NT2/D1 (cell line): ENCODE measurements around the gene TRAF4.
"Not testable (repeated sequence)": the region's sequence is repeated elsewhere in the genome, so short reads cannot be mapped to it uniquely, and the experiment has no call there.

Experiments
- DNase-seq: peaks from one replicate; pipeline ENCODE4 v3.0.0-alpha.2; 2011; ENCODE audit warnings: low read depth, low spot score
- H3K27me3 ChIP-seq: 2 replicates; pipeline ENCODE4 v1.6.0; 2011; ENCODE audit warnings: mild to moderate bottlenecking; ENCODE audit not compliant: insufficient read length, insufficient read depth
- H3K36me3 ChIP-seq: 2 replicates; pipeline ENCODE4 v1.6.1; 2011; ENCODE audit warnings: mild to moderate bottlenecking, low read length, mixed read lengths; ENCODE audit not compliant: insufficient read depth, insufficient read length
- H3K4me1 ChIP-seq: 2 replicates; pipeline ENCODE4 v1.5.1; 2011; ENCODE audit not compliant: insufficient read depth, insufficient read length
- H3K4me3 ChIP-seq: 2 replicates; pipeline ENCODE4 v1.5.1; 2011; ENCODE audit warnings: low read depth; ENCODE audit not compliant: insufficient read length
- H3K9ac ChIP-seq: 2 replicates; pipeline ENCODE4 v1.6.0; 2011; ENCODE audit warnings: low read depth; ENCODE audit not compliant: insufficient read length
- H3K9me3 ChIP-seq: 2 replicates; pipeline ENCODE4 v1.5.1; 2011; ENCODE audit warnings: mild to moderate bottlenecking, low read length; ENCODE audit not compliant: insufficient read depth
- SUZ12 ChIP-seq: IDR thresholded peaks from 2 replicates; pipeline ENCODE4 v1.6.1; 2011; ENCODE audit not compliant: insufficient read length, insufficient read depth; ENCODE audit errors: extremely low read depth
- YY1 ChIP-seq: IDR thresholded peaks from 2 replicates; pipeline ENCODE4 v1.6.1; 2011; ENCODE audit not compliant: insufficient read length, insufficient read depth
- ZNF274 ChIP-seq: IDR thresholded peaks from 2 replicates; pipeline ENCODE4 v1.6.1; 2011; ENCODE audit warnings: mild to moderate bottlenecking, low read depth, low read length

The TRAF4 gene

DNA sequence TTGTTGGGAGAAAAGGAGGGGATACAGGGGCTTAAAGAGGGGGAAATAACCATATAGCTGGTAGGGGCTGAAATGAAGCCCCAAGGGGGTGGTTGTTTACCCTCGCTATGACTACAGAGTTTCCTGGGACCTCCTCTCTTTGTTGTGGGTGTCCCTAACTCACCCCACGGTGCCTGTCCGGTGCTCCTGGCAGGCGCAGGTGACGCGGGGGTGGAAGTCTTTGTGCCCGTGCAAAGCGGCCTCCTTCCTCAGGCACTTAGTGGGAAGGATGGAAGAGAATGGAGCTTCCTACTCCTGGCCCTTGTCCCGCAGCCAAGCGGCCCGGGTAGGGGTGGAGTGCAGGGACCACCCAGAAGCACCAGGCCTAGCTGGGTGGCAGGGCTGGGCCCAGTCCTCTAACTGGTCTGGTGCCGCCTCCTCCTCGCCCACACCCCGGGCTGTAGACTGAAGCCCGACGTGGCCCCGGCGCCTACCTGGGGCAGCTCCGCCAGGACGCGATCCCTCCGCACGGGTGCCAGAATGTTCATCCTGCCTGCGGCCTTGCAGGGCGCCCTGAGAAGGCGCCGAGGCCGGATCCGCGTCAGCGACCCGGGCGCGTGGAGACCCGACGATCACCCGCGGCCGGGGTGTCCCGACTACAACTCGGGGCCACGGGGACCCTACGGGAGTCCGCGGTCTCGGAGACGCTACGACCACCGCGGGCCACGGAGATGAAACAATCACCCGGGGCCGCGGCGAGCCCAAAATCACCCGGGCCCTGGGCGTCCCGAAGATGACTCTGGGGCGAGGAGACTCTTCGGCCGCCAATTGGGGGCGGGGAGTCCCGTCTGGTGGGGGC is 26.9 kb upstream of the TRAF4 start:
- peaks cover 56% of the 10 kb centered on the region for H3K36me3 ChIP-seq
- H3K4me1 ChIP-seq, result peaks cover 16% of the 10 kb centered on the region
- DNase-seq, result no peak
- H3K4me3 ChIP-seq, result peak overlapping the region; percentile 79
- no peak for TF ChIP-seq YY1
- no peak for TF ChIP-seq ZNF274
- no peak for TF ChIP-seq SUZ12
- no peaks in the 10 kb centered on the region for H3K27me3 ChIP-seq
- H3K9ac ChIP-seq, result peak overlapping the region; percentile 88
- no peaks in the 10 kb centered on the region for H3K9me3 ChIP-seq

DNA sequence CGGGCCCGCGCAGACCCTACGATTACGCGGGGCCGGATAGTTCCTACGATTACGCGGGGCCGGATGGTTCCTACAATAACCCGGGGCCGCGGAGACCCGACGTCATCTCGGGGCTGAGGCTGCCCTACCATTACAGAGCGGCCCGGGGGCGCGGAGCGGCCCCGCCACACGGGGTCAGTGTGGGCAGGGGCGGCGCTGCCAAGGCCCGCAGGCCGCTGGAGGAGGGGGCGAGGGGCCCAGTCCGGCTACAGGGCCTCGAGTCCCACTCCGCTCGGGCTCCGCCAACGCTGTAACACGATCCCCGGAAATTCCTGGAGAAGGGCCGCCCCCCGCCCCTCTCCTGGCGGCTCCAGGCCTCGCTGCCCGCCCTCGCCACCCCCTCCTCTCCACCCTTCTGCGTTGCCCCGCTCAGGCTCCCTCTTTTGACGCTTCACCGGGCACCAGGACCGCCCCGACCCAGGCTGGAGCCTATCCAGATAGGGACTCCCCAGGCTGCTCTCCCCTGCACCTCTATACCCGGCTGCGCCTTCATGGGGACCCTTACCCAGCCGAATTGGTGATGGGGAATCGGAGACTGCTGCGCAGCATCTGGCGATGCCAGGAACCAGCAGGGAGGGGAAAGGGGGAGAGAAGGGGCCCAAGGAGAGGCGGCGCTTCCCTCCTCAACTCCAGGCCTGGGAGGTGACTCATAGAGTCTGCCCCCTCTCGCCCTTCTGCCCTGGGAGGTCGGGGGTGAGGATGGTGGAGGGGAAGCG is 26.1 kb upstream of the TRAF4 start, which contains the start of gene RAB34:
Gene RAB34 (minus strand): TSS at position 291 of the 755 bp plus-strand sequence. CDS start 602 bp downstream, outside the sequence.
- Histone ChIP-seq H3K27me3 (no peaks in the 10 kb centered on the region), H3K9ac (peak within 1 kb of the TSS; percentile 93), H3K9me3 (no peaks in the 10 kb centered on the region), H3K4me3 (peak within 1 kb of the TSS; percentile 79), H3K36me3 (peaks cover 59% of the 10 kb centered on the region), H3K4me1 (peaks cover 18% of the 10 kb centered on the region)
- TF ChIP-seq SUZ12 (no peak), ZNF274 (no peak), YY1 (no peak)
- peak; percentile 82 for DNase-seq

DNA sequence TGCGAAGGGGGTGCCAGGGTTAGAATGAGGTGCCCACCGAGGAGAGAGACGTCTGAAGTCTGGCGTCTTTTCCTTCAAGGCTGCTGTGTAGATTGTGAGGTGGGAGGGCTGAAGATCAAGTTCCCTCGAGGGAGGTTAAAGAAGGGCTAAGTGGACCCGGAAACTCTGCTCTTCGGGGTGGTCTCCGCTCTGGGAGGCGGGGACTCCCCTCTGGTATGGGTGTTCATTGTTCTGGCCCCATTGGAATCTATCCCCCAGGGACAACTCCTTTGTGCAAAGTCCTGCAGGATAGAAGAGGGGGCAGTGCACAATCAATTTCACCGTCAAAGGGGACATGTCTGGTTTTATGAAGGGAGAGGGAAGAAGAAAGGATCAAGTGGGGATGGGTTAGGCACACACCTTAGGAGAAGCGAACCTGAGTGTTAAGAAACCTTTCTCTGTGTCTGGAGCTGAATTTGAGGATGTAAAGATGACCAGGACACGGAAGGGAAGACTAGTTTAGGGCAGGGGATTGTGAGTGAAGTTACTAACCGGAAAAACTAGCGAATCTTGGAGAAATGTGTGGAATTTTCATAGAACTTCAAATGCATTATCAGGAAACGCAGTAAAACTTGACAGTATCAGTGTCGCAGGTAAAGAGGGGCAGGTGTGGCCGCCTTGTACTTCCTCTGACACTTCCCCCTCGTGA is 25.3 kb upstream of the TRAF4 start:
- Histone ChIP-seq H3K4me1 (peaks cover 18% of the 10 kb centered on the region), H3K36me3 (peaks cover 62% of the 10 kb centered on the region), H3K9ac (peak overlapping the region; percentile 93)

DNA sequence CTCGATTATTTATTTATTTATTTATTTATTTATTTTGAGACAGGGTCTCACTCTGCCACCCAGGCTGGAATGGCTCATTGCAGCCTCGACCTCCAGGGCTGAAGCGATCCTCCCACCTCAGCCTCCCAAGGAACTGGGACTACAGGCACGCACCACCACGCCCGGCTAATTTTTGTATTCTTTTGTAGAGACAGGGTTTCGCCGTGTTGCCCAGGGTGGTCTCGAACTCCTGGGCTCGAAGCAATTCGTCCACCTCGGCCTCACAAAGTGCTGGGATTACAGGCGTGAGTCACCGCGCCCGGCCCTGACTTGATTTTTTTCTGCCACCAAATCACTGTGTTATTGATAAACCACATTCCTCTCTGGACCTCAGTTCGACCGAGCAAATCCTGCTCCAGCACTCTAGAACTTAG is 24.8 kb upstream of the TRAF4 start:
- Histone ChIP-seq H3K4me1 (peaks cover 18% of the 10 kb centered on the region), H3K36me3 (peaks cover 65% of the 10 kb centered on the region), H3K9me3 (no peaks in the 10 kb centered on the region), H3K9ac (peak overlapping the region; percentile 93), H3K27me3 (no peaks in the 10 kb centered on the region), H3K4me3 (peak overlapping the region; percentile 52)
- DNase-seq, result no peak
- TF ChIP-seq SUZ12, result no peak
- TF ChIP-seq ZNF274, result no peak
- TF ChIP-seq YY1, result no peak

More for the DNA sequence above, 25.3 kb upstream of the TRAF4 start:
- no peaks in the 10 kb centered on the region for H3K9me3 ChIP-seq
- no peak for DNase-seq
- peak overlapping the region; percentile 52 for H3K4me3 ChIP-seq
- H3K27me3 ChIP-seq, result no peaks in the 10 kb centered on the region
- no peak for TF ChIP-seq ZNF274
- no peak for TF ChIP-seq YY1
- TF ChIP-seq SUZ12, result no peak

DNA sequence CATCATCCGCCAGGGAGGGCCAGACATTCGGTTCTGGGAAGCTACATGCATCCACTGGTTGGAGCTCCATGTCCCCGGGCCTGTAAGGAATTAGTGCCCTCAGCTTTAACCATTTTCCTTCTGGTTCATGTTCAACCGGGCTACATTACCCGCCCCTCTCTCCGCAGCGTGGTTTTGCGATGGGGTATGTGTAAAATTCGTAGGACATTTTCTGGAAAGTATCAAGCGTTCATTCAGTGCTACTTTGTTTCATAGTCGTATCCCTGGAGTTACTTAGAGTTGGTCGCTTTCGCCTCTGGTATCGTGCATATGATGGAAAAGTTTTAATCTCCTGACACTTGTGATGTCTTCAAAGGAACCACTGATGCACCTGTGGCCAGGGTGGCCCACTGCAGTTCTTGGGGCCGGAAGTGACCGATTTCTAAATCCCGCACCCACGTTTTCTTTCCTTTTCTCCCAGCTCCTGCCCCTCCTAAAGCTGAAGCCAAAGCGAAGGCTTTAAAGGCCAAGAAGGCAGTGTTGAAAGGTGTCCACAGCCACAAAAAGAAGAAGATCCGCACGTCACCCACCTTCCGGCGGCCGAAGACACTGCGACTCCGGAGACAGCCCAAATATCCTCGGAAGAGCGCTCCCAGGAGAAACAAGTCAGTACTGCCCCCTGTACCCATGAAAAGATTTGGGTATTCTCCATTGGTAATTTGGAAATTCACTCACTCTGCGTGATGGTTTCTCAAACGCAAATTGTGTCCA is 23.4 kb upstream of the TRAF4 start:
- peaks cover 12% of the 10 kb centered on the region for H3K4me1 ChIP-seq
- no peaks in the 10 kb centered on the region for H3K9me3 ChIP-seq
- no peak for DNase-seq
- H3K36me3 ChIP-seq, result peaks cover 58% of the 10 kb centered on the region
- no peaks in the 10 kb centered on the region for H3K27me3 ChIP-seq
- peak overlapping the region; percentile 93 for H3K4me3 ChIP-seq
- TF ChIP-seq SUZ12 (no peak), YY1 (no peak), ZNF274 (no peak)
- H3K9ac ChIP-seq, result peak overlapping the region; percentile 99

DNA sequence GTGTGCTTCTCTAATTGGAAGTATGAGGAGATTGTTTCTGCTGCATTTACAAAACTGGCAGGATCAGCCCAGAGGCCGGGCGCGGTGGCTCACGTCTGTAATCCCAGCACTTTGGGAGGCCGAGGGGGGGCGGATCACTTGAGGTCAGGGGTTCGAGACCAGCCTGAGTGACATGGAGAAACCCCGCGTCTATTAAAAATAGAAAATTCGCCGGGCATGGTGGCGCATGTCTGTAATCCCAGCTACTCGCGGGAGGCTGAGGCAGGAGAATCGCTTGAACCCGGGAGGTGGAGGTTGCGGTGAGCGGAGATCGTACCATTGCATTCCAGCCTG is 22.8 kb upstream of the TRAF4 start:
- H3K36me3 ChIP-seq, result peaks cover 53% of the 10 kb centered on the region

More for the DNA sequence above, 22.8 kb upstream of the TRAF4 start:
- not testable (repeated sequence) for H3K27me3 ChIP-seq, H3K4me1 ChIP-seq, DNase-seq, H3K9me3 ChIP-seq
- Histone ChIP-seq H3K4me3 (peak overlapping the region; percentile 93), H3K9ac (peak overlapping the region; percentile 99)
